Measurements from ENCODE around the gene AQP10.
"Not testable (repeated sequence)": the region's sequence is repeated elsewhere in the genome, so short reads cannot be mapped to it uniquely, and the experiment has no call there.

AQP10 gene

GRCh38 chr1:154320882-154321608 lies at the start of gene AQP10:
Gene AQP10, plus strand, starts transcription at chr1:154321093. Its CDS starts 63 bp downstream, at chr1:154321156.
- DNase-seq: no peak

GRCh38 chr1:154272217-154272998 lies 48.5 kb upstream of the AQP10 start, which contains the start of gene HAX1:
Gene HAX1, plus strand, starts transcription at chr1:154272629. Its CDS starts 95 bp downstream, at chr1:154272724.
- DNase-seq: peak; percentile 67

GRCh38 chr1:154272999-154273563 lies 47.8 kb upstream of the AQP10 start:
- DNase-seq: no peak

- DNase-seq: no peak
Observed at GRCh38 chr1:154276797-154277196, 44.1 kb upstream of the AQP10 start.

- not testable (repeated sequence) for DNase-seq
Observed at GRCh38 chr1:154287591-154287990, 33.3 kb upstream of the AQP10 start.

- no peak for DNase-seq
Observed at GRCh38 chr1:154288661-154289060, 32.2 kb upstream of the AQP10 start.

- no peak for DNase-seq
Observed at GRCh38 chr1:154290921-154291320, 30.0 kb upstream of the AQP10 start.

GRCh38 chr1:154295408-154296235 lies 25.3 kb upstream of the AQP10 start:
- DNase-seq: no peak

GRCh38 chr1:154301582-154301981 lies 19.3 kb upstream of the AQP10 start:
- no peak for DNase-seq

- DNase-seq: no peak
Observed at GRCh38 chr1:154304664-154305337, 16.1 kb upstream of the AQP10 start.

- DNase-seq: no peak
Observed at GRCh38 chr1:154306151-154306550, 14.7 kb upstream of the AQP10 start.

GRCh38 chr1:154307670-154308270 lies 13.1 kb upstream of the AQP10 start:
- not testable (repeated sequence) for DNase-seq

GRCh38 chr1:154309136-154309535 lies 11.8 kb upstream of the AQP10 start:
- not testable (repeated sequence) for DNase-seq

GRCh38 chr1:154312229-154313065 lies 8.4 kb upstream of the AQP10 start:
- DNase-seq: not testable (repeated sequence)

GRCh38 chr1:154313066-154313356 lies 7.9 kb upstream of the AQP10 start:
- DNase-seq: no peak

GRCh38 chr1:154314226-154314625 lies 6.7 kb upstream of the AQP10 start:
- DNase-seq: not testable (repeated sequence)

GRCh38 chr1:154316704-154317103 lies 4.2 kb upstream of the AQP10 start:
- no peak for DNase-seq

GRCh38 chr1:154318386-154318785 lies 2.5 kb upstream of the AQP10 start:
- no peak for DNase-seq

- not testable (repeated sequence) for DNase-seq
Observed at GRCh38 chr1:154321609-154321934, 679 bp downstream of the AQP10 start.

- DNase-seq: no peak
Observed at GRCh38 chr1:154323493-154323892, 2.6 kb downstream of the AQP10 start.

GRCh38 chr1:154324241-154324640 lies 3.3 kb downstream of the AQP10 start:
- no peak for DNase-seq
